HEK293T (cell line): ENCODE results near the gene MTMR12.
"Not testable (repeated sequence)": the region's sequence is repeated elsewhere in the genome, so short reads cannot be mapped to it uniquely, and the experiment has no call there.

ENCODE experiments used
- ARNT ChIP-seq: fragments of 450-650 bp; IDR thresholded peaks from 2 replicates; pipeline ENCODE4 v1.6.1; 2017; ENCODE audit warnings: mild to moderate bottlenecking
- BHLHE40 ChIP-seq: fragments of 450-650 bp; IDR thresholded peaks from 2 replicates; pipeline ENCODE4 v1.6.1; 2016; ENCODE audit warnings: mild to moderate bottlenecking, moderate library complexity, borderline replicate concordance
- CTBP1 ChIP-seq: fragments of 450-650 bp; IDR thresholded peaks from 2 replicates; pipeline ENCODE4 v1.6.1; 2016; ENCODE audit warnings: borderline replicate concordance
- ELF4 ChIP-seq: fragments of 450-650 bp; IDR thresholded peaks from 2 replicates; pipeline ENCODE4 v1.6.1; 2017; ENCODE audit warnings: antibody characterized with exemption
- FOXA1 ChIP-seq: fragments of 450-650 bp; IDR thresholded peaks from 2 replicates; pipeline ENCODE4 v1.6.1; 2016; ENCODE audit warnings: mild to moderate bottlenecking
- FOXK2 ChIP-seq: fragments of 450-650 bp; IDR thresholded peaks from 2 replicates; pipeline ENCODE4 v1.6.1; 2016; ENCODE audit warnings: mild to moderate bottlenecking
- FOXM1 ChIP-seq: fragments of 450-650 bp; IDR thresholded peaks from 2 replicates; pipeline ENCODE4 v1.6.1; 2017; ENCODE audit warnings: mild to moderate bottlenecking, borderline replicate concordance
- HDGF ChIP-seq: fragments of 450-650 bp; IDR thresholded peaks from 2 replicates; pipeline ENCODE4 v1.6.1; 2017; ENCODE audit warnings: antibody characterized with exemption, borderline replicate concordance
- LEF1 ChIP-seq: fragments of 450-650 bp; IDR thresholded peaks from 2 replicates; pipeline ENCODE4 v1.6.1; 2017; ENCODE audit warnings: mild to moderate bottlenecking, borderline replicate concordance
- NFRKB ChIP-seq: fragments of 450-650 bp; IDR thresholded peaks from 2 replicates; pipeline ENCODE4 v1.6.1; 2016; ENCODE audit warnings: mild to moderate bottlenecking, moderate library complexity
- PKNOX1 ChIP-seq: fragments of 450-650 bp; IDR thresholded peaks from 2 replicates; pipeline ENCODE4 v1.6.1; 2016
- SP1 ChIP-seq: fragments of 450-650 bp; IDR thresholded peaks from 2 replicates; pipeline ENCODE4 v1.6.1; 2017
- SUZ12 ChIP-seq: fragments of 450-650 bp; IDR thresholded peaks from 2 replicates; pipeline ENCODE4 v1.6.1; 2016; ENCODE audit warnings: mild to moderate bottlenecking

- not testable (repeated sequence) for TF ChIP-seq LEF1, HDGF, NFRKB, ELF4, FOXA1, FOXM1, FOXK2, BHLHE40, SP1, ARNT, PKNOX1, CTBP1, SUZ12
Observed at GRCh38 chr5:32288135-32288534, 24.6 kb downstream of the MTMR12 start.
